Myometrial cell (primary cell): Measurements from ENCODE around the gene CLRN2. TPM values are rescaled to one million over a fixed set of nuclear protein-coding genes. Genes with fewer than 3 reads are reported as not detected.

Source experiments
- total RNA-seq: library from RNA; depleted of rRNA; stranded (reverse); fragments of >200 nt; gene quantifications from 2 replicates; pipeline ENCODE4 v1.2.3, GENCODE V29; 2015

CLRN2 gene, protein sequence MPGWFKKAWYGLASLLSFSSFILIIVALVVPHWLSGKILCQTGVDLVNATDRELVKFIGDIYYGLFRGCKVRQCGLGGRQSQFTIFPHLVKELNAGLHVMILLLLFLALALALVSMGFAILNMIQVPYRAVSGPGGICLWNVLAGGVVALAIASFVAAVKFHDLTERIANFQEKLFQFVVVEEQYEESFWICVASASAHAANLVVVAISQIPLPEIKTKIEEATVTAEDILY
- not detected in 2 replicates for total RNA-seq

DNA sequence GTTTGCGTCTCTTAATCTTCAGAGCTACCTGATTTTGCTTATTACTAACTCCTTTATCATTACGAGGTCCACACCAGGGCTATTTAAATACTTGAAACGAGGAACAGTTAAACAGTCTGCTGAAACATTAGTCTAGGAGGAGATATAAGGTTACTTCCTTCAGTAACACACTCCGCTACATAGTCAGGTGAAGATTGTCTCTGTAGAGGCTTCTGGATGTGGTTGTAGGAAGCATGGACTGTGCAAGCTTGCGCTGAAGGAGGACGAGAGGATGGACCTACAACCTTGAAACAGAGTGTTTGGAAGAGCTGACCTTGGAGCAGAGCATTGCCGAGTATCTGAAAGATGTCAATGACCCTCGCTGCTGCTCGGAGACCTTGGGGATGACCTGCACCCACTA lies at the start of gene CLRN2:
CLRN2 (plus strand) TSS at position 301 of the 400 bp plus-strand sequence. CDS start 102 bp downstream, outside the sequence.

GRCh38 chr4:17511950-17512795 lies 2.8 kb upstream of the CLRN2 start, which contains the start of gene QDPR:
QDPR (minus strand) TSS chr4:17512090; CDS start chr4:17512054, 36 bp downstream.

Other genes with a start within 250 kb of the CLRN2 start
- gene QDPR, start 3.1 kb upstream of the CLRN2 start, total RNA-seq, result 7.5 and 15.4 TPM in 2 replicates
- gene LAP3, start 62.0 kb downstream of the CLRN2 start, total RNA-seq, result 80.5 and 83.3 TPM in 2 replicates
- 4.3 and 8.7 TPM in 2 replicates for gene MED28, start 99.5 kb downstream of the CLRN2 start, total RNA-seq